Stimulated activated CD4-positive, alpha-beta T cell treated with anti-CD3 and anti-CD28 coated beads, Interleukin-4, amount 100 ng/mL, for 4 hours (primary cell): Measurements from ENCODE around the gene NEFH.
"Not testable (repeated sequence)": the region's sequence is repeated elsewhere in the genome, so short reads cannot be mapped to it uniquely, and the experiment has no call there.

Experiments used
- DNase-seq, 2 experiments: peaks; one replicate each; pipeline ENCODE4 v3.0.0-alpha.2; 2020

Gene NEFH

GRCh38 chr22:29469755-29470154 lies 10.3 kb upstream of the NEFH start:
- no peak for DNase-seq

GRCh38 chr22:29470159-29470855 lies 9.7 kb upstream of the NEFH start:
- peak; percentile 28 to 62 for DNase-seq

GRCh38 chr22:29473001-29473400 lies 7.0 kb upstream of the NEFH start:
- no peak for DNase-seq

GRCh38 chr22:29475550-29475949 lies 4.5 kb upstream of the NEFH start:
- no peak for DNase-seq

GRCh38 chr22:29476116-29476515 lies 3.9 kb upstream of the NEFH start:
- no peak for DNase-seq

GRCh38 chr22:29477723-29478318 lies 2.2 kb upstream of the NEFH start:
- DNase-seq: no peak

- DNase-seq: peak in 1 of 2 experiments; percentile 21
Observed at GRCh38 chr22:29478326-29479276, 1.4 kb upstream of the NEFH start.

GRCh38 chr22:29480262-29480511 lies 169 bp downstream of the NEFH start:
- no peak for DNase-seq

GRCh38 chr22:29480512-29481264 lies 670 bp downstream of the NEFH start:
- peak; percentile 23 to 28 for DNase-seq

GRCh38 chr22:29481265-29482000 lies 1.4 kb downstream of the NEFH start:
- DNase-seq: no peak

- DNase-seq: no peak
Observed at GRCh38 chr22:29482253-29482652, 2.2 kb downstream of the NEFH start.

- DNase-seq: no peak
Observed at GRCh38 chr22:29482726-29483125, 2.7 kb downstream of the NEFH start.

GRCh38 chr22:29483254-29483653 lies 3.2 kb downstream of the NEFH start:
- no peak for DNase-seq

- DNase-seq: no peak
Observed at GRCh38 chr22:29484642-29485041, 4.6 kb downstream of the NEFH start.

- no peak for DNase-seq
Observed at GRCh38 chr22:29485448-29485847, 5.4 kb downstream of the NEFH start.

- DNase-seq: no peak
Observed at GRCh38 chr22:29487426-29487986, 7.5 kb downstream of the NEFH start.

- DNase-seq: not testable (repeated sequence)
Observed at GRCh38 chr22:29489127-29489780, 9.2 kb downstream of the NEFH start.

GRCh38 chr22:29491012-29491411 lies 11.0 kb downstream of the NEFH start:
- no peak for DNase-seq

- DNase-seq: no peak
Observed at GRCh38 chr22:29493636-29494035, 13.6 kb downstream of the NEFH start.

GRCh38 chr22:29499852-29500251 lies 19.8 kb downstream of the NEFH start:
- DNase-seq: no peak

GRCh38 chr22:29503811-29504372 lies 23.9 kb downstream of the NEFH start:
- no peak for DNase-seq
